GM18867 (cell line): ENCODE measurements around the gene HSCB.
A peak's percentile ranks its signal among the peaks of the same experiment; 100 is the strongest.
"Not testable (repeated sequence)": the region's sequence is repeated elsewhere in the genome, so short reads cannot be mapped to it uniquely, and the experiment has no call there.

Source experiments
- ATAC-seq: cut with Tn5 transposase; IDR thresholded peaks from one replicate; pipeline ENCODE4 v1.9.1; 2021; ENCODE audit warnings: mild to moderate bottlenecking, moderate library complexity; ENCODE audit not compliant: unreplicated experiment

Gene HSCB

DNA sequence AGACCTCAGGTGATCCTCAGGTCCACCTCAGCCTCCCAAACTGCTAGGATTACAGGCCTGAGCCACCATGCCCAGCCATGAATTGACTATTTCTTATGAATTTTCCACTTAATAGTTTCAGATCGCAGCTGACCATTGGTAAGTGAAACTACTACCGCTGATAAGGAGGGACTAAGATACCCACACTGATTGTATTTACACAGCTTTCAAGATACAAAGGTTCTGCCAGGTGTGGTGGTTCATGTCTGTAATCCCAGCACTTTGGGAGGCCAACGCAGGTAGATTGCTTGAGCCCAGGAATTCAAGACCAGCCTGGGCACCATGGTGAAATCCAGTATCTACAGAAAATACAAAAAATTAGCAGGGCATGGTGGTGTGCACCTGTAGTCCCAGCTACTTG lies 4.1 kb upstream of the HSCB start:
- ATAC-seq = no peak

DNA sequence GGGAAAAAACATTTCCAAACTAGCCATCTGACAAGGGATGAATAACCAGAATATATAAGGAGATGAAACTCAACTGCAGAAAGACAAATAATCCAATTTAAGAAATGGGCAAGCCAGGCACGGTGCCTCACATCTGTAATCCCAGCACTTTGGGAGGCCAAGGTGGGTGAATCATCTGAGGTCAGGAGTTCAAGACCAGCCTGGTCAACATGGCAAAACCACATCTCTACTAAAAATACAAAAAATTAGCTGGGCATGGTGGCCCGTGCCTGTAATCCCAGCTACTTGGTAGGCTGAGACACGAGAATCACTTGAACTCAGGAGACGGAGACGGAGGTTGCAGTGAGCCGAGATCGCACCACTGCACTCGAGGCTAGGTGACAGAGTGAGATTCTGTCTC lies 3.0 kb upstream of the HSCB start:
- not testable (repeated sequence) for ATAC-seq

- ATAC-seq = no peak
Measured at GRCh38 chr22:28741200-28741784, 547 bp upstream of the HSCB start.

DNA sequence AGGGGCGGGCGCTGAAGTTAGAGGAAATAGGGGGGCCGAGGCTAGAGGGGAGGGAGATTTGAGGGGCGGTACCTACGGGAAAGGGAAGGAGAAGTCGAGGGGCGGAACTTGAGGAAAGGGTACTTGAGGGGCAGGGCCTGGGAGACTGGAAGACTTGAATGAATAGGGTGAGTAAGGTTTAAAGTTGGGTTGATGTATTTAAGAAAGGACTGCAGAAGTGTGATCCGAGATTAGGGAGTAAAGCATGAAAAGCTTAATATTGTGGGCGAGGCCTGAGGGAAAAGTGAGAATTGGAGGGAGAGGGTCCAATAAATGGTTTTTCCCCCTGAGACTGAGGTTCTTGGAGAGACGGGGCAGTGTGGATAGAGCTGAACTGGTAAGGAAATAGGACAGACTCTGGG lies 723 bp downstream of the HSCB start:
- no peak for ATAC-seq

- ATAC-seq = no peak
Measured at GRCh38 chr22:28743852-28744251, 2.0 kb downstream of the HSCB start.

- ATAC-seq = no peak
Measured at GRCh38 chr22:28750471-28750881, 8.6 kb downstream of the HSCB start.

- ATAC-seq = not testable (repeated sequence)
Measured at GRCh38 chr22:28754512-28754911, 12.7 kb downstream of the HSCB start.

DNA sequence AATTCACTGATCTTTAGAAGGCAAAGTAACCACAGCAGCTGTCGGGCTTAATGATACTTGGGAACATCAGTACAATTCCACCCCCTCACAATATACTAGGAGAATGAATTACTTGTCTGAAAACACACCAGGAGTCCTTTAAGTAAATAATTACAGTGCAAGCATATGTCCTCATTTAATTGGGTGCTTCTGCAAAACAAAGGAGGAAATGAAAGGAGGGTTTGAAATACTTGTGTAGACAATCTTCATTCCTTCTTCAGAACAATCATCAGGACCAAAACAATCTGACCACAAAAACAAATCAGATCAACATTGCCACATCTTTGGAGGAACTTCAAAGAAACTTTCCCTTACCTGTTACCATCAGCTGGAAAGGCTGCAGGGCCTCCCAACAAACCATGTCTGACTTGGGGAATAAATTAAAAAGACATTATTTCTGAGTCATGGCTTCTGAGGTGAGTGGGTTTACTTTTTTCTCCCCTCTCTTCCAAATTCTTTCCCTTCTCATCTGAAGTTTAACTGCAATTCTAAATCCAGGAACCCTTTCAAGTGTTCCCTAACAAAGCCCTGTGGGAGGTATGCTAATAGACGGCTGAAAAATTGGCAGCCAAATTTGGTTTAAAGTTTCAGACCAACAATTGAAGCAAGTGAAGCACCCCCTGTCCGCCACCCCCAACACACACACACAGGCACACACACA lies 18.2 kb downstream of the HSCB start:
- ATAC-seq = no peak

DNA sequence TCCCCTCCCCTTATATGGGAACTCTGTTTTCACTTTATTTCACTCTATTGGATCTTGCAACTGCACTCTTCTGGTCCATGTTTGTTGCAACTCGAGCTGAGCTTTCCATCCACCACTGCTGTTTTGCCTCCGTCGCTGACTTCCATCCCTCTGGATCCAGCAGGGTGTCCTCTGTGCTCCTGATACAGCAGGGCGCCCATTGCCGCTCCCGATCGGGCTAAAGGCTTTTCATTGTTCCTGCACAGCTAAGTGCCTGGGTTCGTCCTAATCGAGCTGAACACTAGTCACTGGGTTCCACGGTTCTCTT lies 19.6 kb downstream of the HSCB start:
- ATAC-seq = no peak

DNA sequence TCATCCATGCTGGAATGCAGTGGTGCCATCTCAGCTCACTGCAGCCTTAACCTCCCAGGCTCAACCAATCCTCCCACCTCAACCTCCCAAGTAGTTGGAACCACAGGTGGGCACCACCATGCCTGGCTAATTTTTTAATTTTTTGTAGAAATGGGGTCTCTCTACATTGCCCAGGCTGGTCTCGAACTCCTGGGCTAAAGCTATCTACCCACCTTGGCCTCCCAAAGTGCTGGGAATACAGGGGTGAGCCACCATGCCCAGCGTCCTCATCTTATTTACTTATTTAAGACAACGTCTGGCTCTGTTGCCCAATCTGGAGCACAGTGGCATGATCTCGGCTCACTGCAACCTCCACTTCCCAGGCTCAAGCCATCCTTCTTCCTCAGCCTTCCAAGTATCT lies 20.2 kb downstream of the HSCB start:
- not testable (repeated sequence) for ATAC-seq

- no peak for ATAC-seq
Measured at GRCh38 chr22:28766628-28767027, 24.8 kb downstream of the HSCB start.

GRCh38 chr22:28768701-28769393 lies 27.0 kb downstream of the HSCB start:
- no peak for ATAC-seq

- no peak for ATAC-seq
Measured at GRCh38 chr22:28769394-28770085, 27.7 kb downstream of the HSCB start.

- ATAC-seq = no peak
Measured at GRCh38 chr22:28771195-28771791, 29.5 kb downstream of the HSCB start.

DNA sequence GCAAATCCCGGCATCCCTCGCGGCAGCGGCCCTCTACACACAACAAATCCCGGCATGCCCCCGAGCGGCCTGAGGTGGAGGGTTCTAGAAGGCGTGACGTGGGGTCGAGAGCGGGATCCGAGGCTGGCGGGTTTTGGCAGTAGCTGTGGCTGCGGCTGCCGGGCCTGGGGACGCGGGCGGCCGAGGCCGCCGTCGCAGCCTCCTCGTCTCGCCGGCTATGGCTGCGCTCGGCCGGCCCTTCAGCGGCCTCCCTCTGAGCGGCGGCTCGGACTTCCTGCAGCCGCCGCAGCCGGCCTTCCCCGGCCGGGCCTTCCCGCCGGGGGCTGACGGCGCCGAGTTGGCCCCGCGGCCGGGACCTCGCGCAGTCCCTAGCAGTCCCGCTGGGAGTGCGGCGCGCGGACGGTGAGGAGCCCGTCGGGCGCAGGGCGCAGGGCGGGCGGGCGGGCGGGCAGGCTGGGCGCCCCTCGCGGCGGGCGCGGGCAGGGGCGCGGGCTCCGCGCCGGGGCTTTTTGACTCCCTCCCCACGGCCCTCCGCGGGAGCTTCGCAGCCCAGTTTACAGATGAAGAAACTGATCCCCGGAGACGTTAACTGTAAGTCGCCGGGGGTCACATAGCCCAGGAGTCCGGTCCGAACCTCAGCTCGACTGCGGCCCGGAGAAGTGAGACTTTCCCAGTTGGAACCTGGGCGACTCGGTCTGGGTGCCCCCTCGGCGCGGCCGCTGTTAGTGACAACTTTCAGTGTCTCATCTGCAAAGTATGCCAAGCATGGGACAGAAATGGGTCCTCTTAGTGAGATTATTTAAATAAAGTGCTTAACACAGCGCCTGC lies 31.0 kb downstream of the HSCB start, which contains the start of gene CCDC117:
Gene CCDC117, plus strand, starts transcription at position 63 of the 828 bp plus-strand sequence. Its CDS starts 155 bp downstream, at position 218.
- ATAC-seq = peak; percentile 87

DNA sequence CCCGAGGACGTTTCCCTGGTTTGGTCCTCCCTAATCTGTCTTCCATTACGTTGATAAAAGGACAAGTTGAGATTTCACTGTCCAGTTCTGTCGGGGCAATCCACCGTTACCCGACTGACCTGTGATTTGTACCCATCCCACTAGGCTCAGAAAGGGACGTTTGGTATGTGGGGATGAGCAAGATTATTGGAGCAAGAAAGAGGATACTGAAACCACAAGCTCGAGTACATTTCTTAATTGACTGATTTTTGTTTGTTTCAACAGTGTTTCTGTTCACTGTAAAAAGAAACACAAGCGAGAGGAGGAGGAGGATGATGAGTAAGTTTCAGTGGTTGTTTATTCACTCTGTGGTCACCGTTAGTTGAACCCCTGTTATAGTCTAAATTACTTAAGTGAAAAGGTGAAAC lies 31.6 kb downstream of the HSCB start:
- ATAC-seq = peak; percentile 26

DNA sequence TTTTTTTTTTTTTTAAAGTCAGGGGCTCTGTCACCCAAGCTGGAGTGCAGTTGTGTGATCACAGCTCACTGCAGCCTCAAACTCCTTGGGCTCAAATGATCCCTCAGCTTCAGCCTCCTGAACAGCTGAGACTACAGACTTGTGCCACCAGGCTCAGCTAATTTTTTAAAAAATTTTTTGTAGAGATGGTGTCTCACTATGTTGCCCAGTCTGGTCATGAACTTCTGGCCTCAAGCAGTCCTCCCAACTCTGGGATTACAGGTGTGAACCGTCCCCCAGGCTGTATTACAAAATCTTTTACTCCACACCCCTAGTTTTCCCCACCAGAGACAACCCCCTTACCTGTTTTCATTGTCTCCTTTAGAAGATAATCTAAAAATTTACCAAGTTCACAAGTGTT lies 32.5 kb downstream of the HSCB start:
- ATAC-seq = no peak

DNA sequence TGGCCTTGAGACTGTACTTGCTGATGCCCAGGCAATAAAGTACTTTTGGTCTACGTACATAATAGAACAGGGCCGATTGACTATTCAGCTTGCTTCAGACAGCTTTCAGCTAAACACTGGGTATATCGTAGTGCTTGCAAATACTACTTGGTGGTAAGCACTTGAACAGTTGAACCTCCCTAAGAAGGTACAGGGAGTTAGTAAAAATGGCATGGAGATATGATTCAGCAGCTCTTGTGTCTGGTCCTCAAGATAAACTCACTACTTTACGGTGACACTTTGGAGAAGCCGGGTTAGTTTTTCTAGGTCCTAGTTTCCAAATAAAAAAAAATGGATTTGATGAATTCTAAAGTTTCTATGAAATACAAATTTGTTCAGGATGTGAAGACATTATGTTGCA lies 38.0 kb downstream of the HSCB start:
- no peak for ATAC-seq

DNA sequence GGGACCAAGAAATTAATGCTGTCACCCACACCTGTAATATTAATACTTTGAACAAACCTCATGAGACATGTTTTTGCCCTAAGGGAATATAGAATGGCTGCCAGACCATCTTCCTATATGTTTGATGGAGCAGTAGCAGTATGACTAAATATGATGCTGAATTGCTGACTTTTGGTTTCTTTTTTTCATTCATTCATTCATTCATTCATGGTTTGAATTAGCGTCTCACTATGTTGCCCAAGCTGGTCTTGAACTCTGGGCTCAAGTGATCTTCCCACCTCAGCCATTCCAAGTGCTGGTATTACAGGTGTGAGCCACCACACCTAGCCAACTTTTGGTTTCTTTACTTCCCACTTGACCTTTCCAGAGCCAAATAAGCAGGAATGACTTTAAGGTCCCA lies 38.5 kb downstream of the HSCB start:
- no peak for ATAC-seq
